Pancreas (tissue), 10 donors: ENCODE results near the gene UGT1A9. TPM values are rescaled to one million over a fixed set of nuclear protein-coding genes. Genes with fewer than 3 reads are reported as not detected.

Source experiments
- ATAC-seq, 4 donors: fragments of 200-7000 bp; cut with Tn5 transposase; one replicate each; pipeline versions ENCODE4 v1.8.0 to v1.9.1; 2020; ENCODE audit warnings: mild to moderate bottlenecking in 4 of 4, moderate library complexity in 4 of 4
- DNase-seq, 6 donors: peaks; one replicate each; pipeline ENCODE4 v3.0.0-alpha.2; 2020
- FAIRE-seq: peaks from 2 replicates; lab custom pipeline; 2012; peaks lifted over from hg19 to GRCh38; lab: Jason Lieb, UNC
- H3K27ac ChIP-seq, 4 donors: fragments of 200-600 bp; sonication (generic); 1 replicate in 3 of 4; 2 replicates in 1 of 4; pipeline versions ENCODE4 v1.5.0 to v1.8.0; 2020
- H3K27me3 ChIP-seq, 4 donors: fragments of 200-600 bp; one replicate each; pipeline ENCODE4 v1.8.0; 2021
- H3K36me3 ChIP-seq, 3 donors: fragments of 200-600 bp; sonication (generic) in 1 of 3; one replicate each; pipeline versions ENCODE4 v1.5.0 to v1.8.0; 2020 to 2021
- H3K4me1 ChIP-seq, 3 donors: fragments of 200-600 bp; one replicate each; pipeline ENCODE4 v1.8.0; 2021
- H3K4me3 ChIP-seq, 4 donors: fragments of 200-600 bp; sonication (generic) in 2 of 4; one replicate each; pipeline versions ENCODE4 v1.5.0 to v1.8.0; 2020 to 2021
- H3K9me3 ChIP-seq, 4 donors: fragments of 200-600 bp; one replicate each; pipeline ENCODE4 v1.8.0; 2021
- WGBS, 2 donors: extraction: QIAGEN DNeasy Blood & Tissue Kit; methylation state at CpG; one replicate each; pipeline ENCODE4 v1.1.7; 2013; 5-methylcytosine and 5-hydroxymethylcytosine counted together
- intact Hi-C, 3 donors: fragments of 100-400 bp; cut with DNase I; formaldehyde crosslinking; loops; one replicate each; pipeline versions ENCODE4 v1.11.1 to v1.14.2; 2022
- polyA plus RNA-seq, 2 donors: library from polyadenylated mRNA; stranded (reverse); fragments of 200-250 nt; gene quantifications; one replicate each; pipeline ENCODE4 v1.2.3, GENCODE V29; 2013
- total RNA-seq, 6 donors: library from RNA; stranded (reverse); fragmentation: NEBNext Ultra II Directional in 4 of 6; extraction: Animal tissue kit (Norgen Biotek cat#: 25700) in 4 of 6; gene quantifications; one replicate each; pipeline versions ENCODE4 v1.2.1 to v1.2.4, GENCODE V29; 2021 to 2023
- TF ChIP-seq, protein P1 (sequence below), 4 donors: fragments of 200-600 bp; sonication (generic) in 3 of 4; IDR thresholded peaks; one replicate each; pipeline versions ENCODE4 v1.5.0 to v1.8.0; 2021; ENCODE audit warnings: antibody characterized with exemption in 4 of 4
- donor health status: healthy with polysubstance abuse.
- donor health status: DM: no; HTN: no; CAD: no; lungs with moderate emphysema.
- donor health status: DM: no; HTN: no; CAD: no.
- donor health status: control.
- donor health status: control.
- donor health status: Bipolar disorder and iron deficiency.
- donor health status: DM: yes; HTN: yes; CAD: no.
- donor health status: DM: no; HTN: no; CAD: no.
- donor health status: DM: no; HTN: no; CAD: no.
- donor health status: DM: yes; HTN: yes; CAD: no.

The UGT1A9 gene
- total and polyA plus RNA-seq, 8 donors: 0.09 TPM; not detected in 7

DNA sequence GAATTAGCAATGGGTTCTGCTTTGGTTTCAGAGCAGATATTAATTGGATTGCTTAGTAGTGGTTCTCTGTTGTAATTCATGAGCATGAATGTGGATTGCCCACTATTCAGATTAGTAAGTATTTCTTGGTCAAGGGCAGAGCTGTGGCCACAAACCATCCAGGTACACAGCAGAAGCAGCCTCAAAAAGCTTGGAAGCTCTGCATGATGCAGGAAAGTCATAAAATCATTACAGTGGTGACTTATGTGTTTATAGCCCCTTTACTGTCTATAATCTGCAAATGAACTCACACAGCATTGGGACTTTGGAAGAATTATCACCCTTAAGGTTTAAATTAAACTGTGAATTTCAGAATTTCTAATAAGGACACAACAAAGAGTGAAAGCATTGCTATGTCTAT, 86.4 kb downstream of the UGT1A9 start:
- no peak for DNase-seq
- intact Hi-C loops: no loop called here
- H3K4me1 ChIP-seq: no peaks in the 10 kb centered on the region
- no peak for FAIRE-seq
- no peaks in the 10 kb centered on the region for H3K36me3 ChIP-seq
- no peak overlapping the region for H3K27ac ChIP-seq
- TF ChIP-seq, protein P1, sequence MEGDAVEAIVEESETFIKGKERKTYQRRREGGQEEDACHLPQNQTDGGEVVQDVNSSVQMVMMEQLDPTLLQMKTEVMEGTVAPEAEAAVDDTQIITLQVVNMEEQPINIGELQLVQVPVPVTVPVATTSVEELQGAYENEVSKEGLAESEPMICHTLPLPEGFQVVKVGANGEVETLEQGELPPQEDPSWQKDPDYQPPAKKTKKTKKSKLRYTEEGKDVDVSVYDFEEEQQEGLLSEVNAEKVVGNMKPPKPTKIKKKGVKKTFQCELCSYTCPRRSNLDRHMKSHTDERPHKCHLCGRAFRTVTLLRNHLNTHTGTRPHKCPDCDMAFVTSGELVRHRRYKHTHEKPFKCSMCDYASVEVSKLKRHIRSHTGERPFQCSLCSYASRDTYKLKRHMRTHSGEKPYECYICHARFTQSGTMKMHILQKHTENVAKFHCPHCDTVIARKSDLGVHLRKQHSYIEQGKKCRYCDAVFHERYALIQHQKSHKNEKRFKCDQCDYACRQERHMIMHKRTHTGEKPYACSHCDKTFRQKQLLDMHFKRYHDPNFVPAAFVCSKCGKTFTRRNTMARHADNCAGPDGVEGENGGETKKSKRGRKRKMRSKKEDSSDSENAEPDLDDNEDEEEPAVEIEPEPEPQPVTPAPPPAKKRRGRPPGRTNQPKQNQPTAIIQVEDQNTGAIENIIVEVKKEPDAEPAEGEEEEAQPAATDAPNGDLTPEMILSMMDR (IDR thresholded peaks at IDR 0.05): no peak
- no peaks in the 10 kb centered on the region for H3K9me3 ChIP-seq
- no peaks in the 10 kb centered on the region for H3K27me3 ChIP-seq
- no peak overlapping the region for H3K4me3 ChIP-seq
- no peak for ATAC-seq

DNA sequence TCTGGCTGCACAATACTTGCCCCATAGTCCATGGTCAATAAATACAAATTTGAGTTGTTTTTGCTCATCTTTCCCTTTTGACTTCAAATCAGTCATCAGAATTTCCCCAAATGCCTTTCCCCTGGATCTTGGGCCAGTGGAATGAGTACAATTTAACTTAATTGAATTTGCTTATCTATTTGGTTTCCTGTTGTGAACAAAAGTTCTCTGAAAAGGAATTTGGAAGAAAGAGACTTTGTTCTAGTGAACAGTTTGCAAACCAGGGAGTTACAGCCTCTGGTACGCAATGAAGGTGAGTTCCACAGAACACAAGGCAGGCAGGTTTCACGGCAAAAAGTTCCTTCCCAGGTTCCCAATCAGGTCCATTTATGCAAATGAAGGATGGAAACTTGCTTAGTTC, 87.2 kb downstream of the UGT1A9 start:
- FAIRE-seq: no peak
- 83 to 97% methylated on average over 2 of the region's 2 CpGs for WGBS, 2 donors

DNA sequence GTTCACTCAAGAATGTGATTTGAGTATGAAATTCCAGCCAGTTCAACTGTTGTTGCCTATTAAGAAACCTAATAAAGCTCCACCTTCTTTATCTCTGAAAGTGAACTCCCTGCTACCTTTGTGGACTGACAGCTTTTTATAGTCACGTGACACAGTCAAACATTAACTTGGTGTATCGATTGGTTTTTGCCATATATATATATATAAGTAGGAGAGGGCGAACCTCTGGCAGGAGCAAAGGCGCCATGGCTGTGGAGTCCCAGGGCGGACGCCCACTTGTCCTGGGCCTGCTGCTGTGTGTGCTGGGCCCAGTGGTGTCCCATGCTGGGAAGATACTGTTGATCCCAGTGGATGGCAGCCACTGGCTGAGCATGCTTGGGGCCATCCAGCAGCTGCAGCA, 88.3 kb downstream of the UGT1A9 start, which contains the start of gene UGT1A1:
Gene UGT1A1 (plus strand): TSS at position 228 of the 400 bp plus-strand sequence. CDS start 18 bp downstream, at position 246.
- Histone ChIP-seq H3K9me3 (no peaks in the 10 kb centered on the region), H3K4me3 (no peak within 1 kb of the TSS), H3K4me1 (no peaks in the 10 kb centered on the region), H3K27ac (no peak within 1 kb of the TSS), H3K27me3 (no peaks in the 10 kb centered on the region), H3K36me3 (no peaks in the 10 kb centered on the region)
- intact Hi-C loops: no loop called here
- FAIRE-seq (no peak), DNase-seq (no peak), ATAC-seq (peak in 1 of 4 donors; percentile 38)
- whole genome bisulfite sequencing, 2 donors: 65 to 66% methylated on average over 6 of the region's 6 CpGs
- TF ChIP-seq, protein P1 (IDR thresholded peaks at IDR 0.05): no peak

More for the DNA sequence above, 87.2 kb downstream of the UGT1A9 start:
- DNase-seq: no peak
- Histone ChIP-seq H3K36me3 (no peaks in the 10 kb centered on the region), H3K27me3 (no peaks in the 10 kb centered on the region), H3K4me3 (no peak overlapping the region), H3K4me1 (no peaks in the 10 kb centered on the region), H3K27ac (no peak overlapping the region), H3K9me3 (no peaks in the 10 kb centered on the region)
- intact Hi-C loops: no loop called here
- no peak for ATAC-seq
- TF ChIP-seq, protein P1 (IDR thresholded peaks at IDR 0.05): no peak

DNA sequence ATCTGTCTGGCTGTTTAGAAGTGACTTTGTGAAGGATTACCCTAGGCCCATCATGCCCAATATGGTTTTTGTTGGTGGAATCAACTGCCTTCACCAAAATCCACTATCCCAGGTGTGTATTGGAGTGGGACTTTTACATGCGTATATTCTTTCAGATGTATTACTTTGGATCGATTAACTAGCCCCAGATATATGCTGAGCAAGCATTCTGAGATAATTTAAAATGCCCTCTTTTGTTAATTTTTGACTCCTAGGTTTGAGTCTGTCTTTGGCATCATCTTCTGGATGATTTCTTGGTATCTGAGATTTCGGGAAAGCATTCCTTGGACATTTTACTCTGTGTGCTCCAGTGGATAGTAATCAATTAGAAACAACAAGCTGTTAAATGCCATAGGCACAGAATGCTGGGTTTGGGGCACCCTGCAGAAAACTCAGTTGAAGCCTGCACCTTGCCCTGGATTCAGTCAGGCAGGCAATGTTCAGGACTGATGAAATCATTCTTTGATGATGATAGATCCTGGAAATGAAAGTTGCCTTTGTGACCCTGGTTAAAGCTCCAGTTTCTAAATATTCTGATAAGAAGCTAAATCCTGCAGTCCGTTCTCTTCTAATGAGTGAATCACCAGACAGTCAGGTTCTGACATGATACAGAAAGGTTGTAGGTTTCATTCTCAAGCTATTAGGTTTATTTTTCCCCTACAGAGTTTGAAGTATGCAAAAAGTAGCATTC, 89.5 kb downstream of the UGT1A9 start:
- H3K4me3 ChIP-seq: no peak overlapping the region
- H3K27ac ChIP-seq: no peak overlapping the region
- H3K36me3 ChIP-seq: no peaks in the 10 kb centered on the region
- WGBS, 2 donors: 76 to 85% methylated on average over 4 of the region's 4 CpGs
- intact Hi-C loops: no loop called here
- no peaks in the 10 kb centered on the region for H3K27me3 ChIP-seq
- no peaks in the 10 kb centered on the region for H3K9me3 ChIP-seq
- H3K4me1 ChIP-seq: no peaks in the 10 kb centered on the region
- no peak for FAIRE-seq
- no peak for ATAC-seq
- TF ChIP-seq, protein P1 (IDR thresholded peaks at IDR 0.05): no peak
- DNase-seq: no peak

DNA sequence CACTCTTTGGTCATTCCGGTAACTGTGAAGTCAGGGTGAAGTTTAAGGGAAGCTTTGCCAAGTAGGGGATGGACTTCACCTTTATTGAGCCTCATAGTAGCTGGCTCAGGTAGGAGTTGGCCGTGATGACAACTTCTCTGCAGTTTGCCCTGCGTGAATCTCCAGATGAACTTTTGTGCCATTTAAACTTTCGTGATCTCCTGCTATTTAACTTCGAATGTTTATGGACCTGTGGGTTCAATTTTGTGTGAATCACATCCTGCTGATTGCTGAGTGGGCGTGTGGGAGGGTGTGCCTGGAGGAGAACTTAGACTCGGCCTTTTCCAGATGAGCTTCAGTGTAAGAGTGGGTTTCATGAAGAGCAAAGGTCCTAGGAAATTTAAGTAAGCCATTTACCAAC, 92.6 kb downstream of the UGT1A9 start:
- ATAC-seq (no peak), DNase-seq (no peak), FAIRE-seq (no peak)
- Histone ChIP-seq H3K27me3 (no peaks in the 10 kb centered on the region), H3K4me1 (no peaks in the 10 kb centered on the region), H3K4me3 (no peak overlapping the region), H3K27ac (no peak overlapping the region), H3K36me3 (no peaks in the 10 kb centered on the region), H3K9me3 (no peaks in the 10 kb centered on the region)
- intact Hi-C loops: no loop called here
- WGBS, 2 donors: 51 to 69% methylated on average over 7 of the region's 7 CpGs
- TF ChIP-seq, protein P1 (IDR thresholded peaks at IDR 0.05): no peak
